ENCODE data around the gene NFATC3. TPM values are rescaled to one million over a fixed set of nuclear protein-coding genes. Genes with fewer than 3 reads are reported as not detected.

The NFATC3 gene
- 152 and 157 TPM in 2 replicates for total RNA-seq

GRCh38 chr16:68085259-68086071 lies at the start of gene NFATC3:
Gene NFATC3, plus strand, starts transcription at chr16:68085370. Its CDS starts 312 bp downstream, at chr16:68085682.
- Mint-ChIP-seq H3K36me3 (ENCODE audit: low read depth) (peaks cover 13% of the 10 kb centered on the region), H3K27ac (peak within 1 kb of the TSS; percentile 96), H3K9me3 (no peaks in the 10 kb centered on the region), H3K4me1 (ENCODE audit: low read depth) (peaks cover 73% of the 10 kb centered on the region), H3K4me3 (peak within 1 kb of the TSS; percentile 95), H3K27me3 (ENCODE audit: insufficient read depth) (no peaks in the 10 kb centered on the region)
- DNase-seq (ENCODE audit: low spot score) = peak; percentile 97
- intact Hi-C loops (cut with micrococcal nuclease) = loop anchor here (1.0 to 10.0 kb wide), 10 partner anchors 8 to 1227 kb away; partner anchors contain the start of genes CTCF, DDX28, DUS2 and FHOD1

- Mint-ChIP-seq H3K4me3 (no peak overlapping the region), H3K4me1 (ENCODE audit: low read depth) (peaks cover 19% of the 10 kb centered on the region), H3K27me3 (ENCODE audit: insufficient read depth) (no peaks in the 10 kb centered on the region), H3K27ac (peak overlapping the region; percentile 13), H3K36me3 (ENCODE audit: low read depth) (peaks cover 30% of the 10 kb centered on the region), H3K9me3 (no peaks in the 10 kb centered on the region)
- intact Hi-C loops (cut with micrococcal nuclease) = no loop called here
- DNase-seq (ENCODE audit: low spot score) = no peak
These were observed 47.2 kb upstream of the NFATC3 start for GRCh38 chr16:68037841-68038597.

GRCh38 chr16:68040506-68041288 lies 44.5 kb upstream of the NFATC3 start:
- Mint-ChIP-seq H3K27me3 (ENCODE audit: insufficient read depth) (no peaks in the 10 kb centered on the region), H3K27ac (peak overlapping the region; percentile 70), H3K36me3 (ENCODE audit: low read depth) (peaks cover 33% of the 10 kb centered on the region), H3K4me1 (ENCODE audit: low read depth) (peaks cover 19% of the 10 kb centered on the region), H3K9me3 (no peaks in the 10 kb centered on the region), H3K4me3 (no peak overlapping the region)
- peak; percentile 81 for DNase-seq (ENCODE audit: low spot score)
- intact Hi-C loops (cut with micrococcal nuclease) = loop anchor here (1.0 to 2.0 kb wide), 6 partner anchors 17 to 224 kb away; partner anchors contain the start of genes DDX28 and DUS2

- H3K36me3 Mint-ChIP-seq (ENCODE audit: low read depth) = peaks cover 32% of the 10 kb centered on the region
- intact Hi-C loops (cut with micrococcal nuclease) = loop anchor here (2.0 kb wide), 1 partner anchor 23 kb away; no protein-coding TSS in a partner anchor
- DNase-seq (ENCODE audit: low spot score) = no peak
- H3K27me3 Mint-ChIP-seq (ENCODE audit: insufficient read depth) = no peaks in the 10 kb centered on the region
- H3K4me1 Mint-ChIP-seq (ENCODE audit: low read depth) = peaks cover 15% of the 10 kb centered on the region
- no peaks in the 10 kb centered on the region for H3K9me3 Mint-ChIP-seq
- no peak overlapping the region for H3K27ac Mint-ChIP-seq
- no peak overlapping the region for H3K4me3 Mint-ChIP-seq
These were observed 43.4 kb upstream of the NFATC3 start for GRCh38 chr16:68041783-68042182.

- Mint-ChIP-seq H3K4me1 (ENCODE audit: low read depth) (peaks cover 5% of the 10 kb centered on the region), H3K4me3 (no peak overlapping the region), H3K36me3 (ENCODE audit: low read depth) (peaks cover 38% of the 10 kb centered on the region), H3K27ac (peak overlapping the region; percentile 57), H3K9me3 (no peaks in the 10 kb centered on the region), H3K27me3 (ENCODE audit: insufficient read depth) (no peaks in the 10 kb centered on the region)
- no peak for DNase-seq (ENCODE audit: low spot score)
- intact Hi-C loops (cut with micrococcal nuclease) = no loop called here
These were observed 39.1 kb upstream of the NFATC3 start for GRCh38 chr16:68046106-68046505.

GRCh38 chr16:68047987-68048386 lies 37.2 kb upstream of the NFATC3 start:
- Mint-ChIP-seq H3K4me1 (ENCODE audit: low read depth) (peaks cover 5% of the 10 kb centered on the region), H3K9me3 (no peaks in the 10 kb centered on the region), H3K4me3 (no peak overlapping the region), H3K27ac (no peak overlapping the region), H3K27me3 (ENCODE audit: insufficient read depth) (no peaks in the 10 kb centered on the region), H3K36me3 (ENCODE audit: low read depth) (peaks cover 37% of the 10 kb centered on the region)
- DNase-seq (ENCODE audit: low spot score) = no peak
- intact Hi-C loops (cut with micrococcal nuclease) = no loop called here

GRCh38 chr16:68049449-68049848 lies 35.7 kb upstream of the NFATC3 start:
- H3K4me3 Mint-ChIP-seq = no peak overlapping the region
- H3K9me3 Mint-ChIP-seq = no peaks in the 10 kb centered on the region
- H3K27me3 Mint-ChIP-seq (ENCODE audit: insufficient read depth) = no peaks in the 10 kb centered on the region
- no peak overlapping the region for H3K27ac Mint-ChIP-seq
- peaks cover 43% of the 10 kb centered on the region for H3K36me3 Mint-ChIP-seq (ENCODE audit: low read depth)
- H3K4me1 Mint-ChIP-seq (ENCODE audit: low read depth) = peaks cover 5% of the 10 kb centered on the region
- DNase-seq (ENCODE audit: low spot score) = no peak
- intact Hi-C loops (cut with micrococcal nuclease) = no loop called here

- H3K27ac Mint-ChIP-seq = no peak overlapping the region
- H3K36me3 Mint-ChIP-seq (ENCODE audit: low read depth) = peaks cover 45% of the 10 kb centered on the region
- H3K27me3 Mint-ChIP-seq (ENCODE audit: insufficient read depth) = no peaks in the 10 kb centered on the region
- H3K9me3 Mint-ChIP-seq = no peaks in the 10 kb centered on the region
- no peak overlapping the region for H3K4me3 Mint-ChIP-seq
- DNase-seq (ENCODE audit: low spot score) = no peak
- H3K4me1 Mint-ChIP-seq (ENCODE audit: low read depth) = peaks cover 14% of the 10 kb centered on the region
- intact Hi-C loops (cut with micrococcal nuclease) = no loop called here
These were observed 29.8 kb upstream of the NFATC3 start for GRCh38 chr16:68055395-68055794.

GRCh38 chr16:68059804-68060203 lies 25.4 kb upstream of the NFATC3 start:
- H3K27ac Mint-ChIP-seq = peak overlapping the region; percentile 76
- peak overlapping the region; percentile 43 for H3K4me3 Mint-ChIP-seq
- no peaks in the 10 kb centered on the region for H3K9me3 Mint-ChIP-seq
- no peaks in the 10 kb centered on the region for H3K27me3 Mint-ChIP-seq (ENCODE audit: insufficient read depth)
- H3K36me3 Mint-ChIP-seq (ENCODE audit: low read depth) = peaks cover 47% of the 10 kb centered on the region
- DNase-seq (ENCODE audit: low spot score) = no peak
- intact Hi-C loops (cut with micrococcal nuclease) = loop anchor here (5.0 kb wide), 2 partner anchors 168 to 243 kb away; partner anchors contain the start of gene PSKH1
- peaks cover 52% of the 10 kb centered on the region for H3K4me1 Mint-ChIP-seq (ENCODE audit: low read depth)

- H3K27ac Mint-ChIP-seq = peak overlapping the region; percentile 74
- H3K4me3 Mint-ChIP-seq = no peak overlapping the region
- H3K36me3 Mint-ChIP-seq (ENCODE audit: low read depth) = peaks cover 42% of the 10 kb centered on the region
- H3K9me3 Mint-ChIP-seq = no peaks in the 10 kb centered on the region
- DNase-seq (ENCODE audit: low spot score) = no peak
- H3K27me3 Mint-ChIP-seq (ENCODE audit: insufficient read depth) = no peaks in the 10 kb centered on the region
- intact Hi-C loops (cut with micrococcal nuclease) = loop anchor here (5.0 kb wide), 2 partner anchors 169 to 244 kb away; partner anchors contain the start of gene PSKH1
- peaks cover 67% of the 10 kb centered on the region for H3K4me1 Mint-ChIP-seq (ENCODE audit: low read depth)
These were observed 23.8 kb upstream of the NFATC3 start for GRCh38 chr16:68061396-68061795.

- no peaks in the 10 kb centered on the region for H3K9me3 Mint-ChIP-seq
- H3K27me3 Mint-ChIP-seq (ENCODE audit: insufficient read depth) = no peaks in the 10 kb centered on the region
- H3K36me3 Mint-ChIP-seq (ENCODE audit: low read depth) = peaks cover 40% of the 10 kb centered on the region
- H3K4me1 Mint-ChIP-seq (ENCODE audit: low read depth) = peaks cover 77% of the 10 kb centered on the region
- peak overlapping the region; percentile 61 for H3K4me3 Mint-ChIP-seq
- intact Hi-C loops (cut with micrococcal nuclease) = loop anchor here (5.0 kb wide), 2 partner anchors 171 to 246 kb away; partner anchors contain the start of gene PSKH1
- DNase-seq (ENCODE audit: low spot score) = peak; percentile 44
- peak overlapping the region; percentile 88 for H3K27ac Mint-ChIP-seq
These were observed 22.2 kb upstream of the NFATC3 start for GRCh38 chr16:68062910-68063393.

GRCh38 chr16:68064791-68065365 lies 20.3 kb upstream of the NFATC3 start:
- Mint-ChIP-seq H3K9me3 (no peaks in the 10 kb centered on the region), H3K36me3 (ENCODE audit: low read depth) (peaks cover 33% of the 10 kb centered on the region), H3K4me3 (no peak overlapping the region), H3K27ac (peak overlapping the region; percentile 75), H3K27me3 (ENCODE audit: insufficient read depth) (no peaks in the 10 kb centered on the region), H3K4me1 (ENCODE audit: low read depth) (peaks cover 81% of the 10 kb centered on the region)
- intact Hi-C loops (cut with micrococcal nuclease) = loop anchor here (1.0 to 5.0 kb wide), 7 partner anchors 14 to 248 kb away; partner anchors contain the start of genes PSKH1 and PSMB10
- peak; percentile 59 for DNase-seq (ENCODE audit: low spot score)
